GM12878 (cell line): Measurements from ENCODE around the gene IRF2. TPM values are rescaled to one million over a fixed set of nuclear protein-coding genes. Genes with fewer than 3 reads are reported as not detected.

ENCODE experiments used
- ATF7 ChIP-seq: fragments of 450-650 bp; IDR thresholded peaks from 2 replicates; pipeline ENCODE4 v1.6.1; 2016; ENCODE audit warnings: low read depth, mild to moderate bottlenecking
- CBX5 ChIP-seq: sonication (generic); IDR thresholded peaks from 2 replicates; pipeline ENCODE4 v1.6.1; 2016; ENCODE audit warnings: low read depth, moderate library complexity, mild to moderate bottlenecking, inconsistent platforms
- GABPA ChIP-seq: IDR thresholded peaks from 2 replicates; pipeline ENCODE4 v1.6.1; 2014; ENCODE audit warnings: antibody characterized with exemption, low read depth, mild to moderate bottlenecking, inconsistent platforms
- GATAD2B ChIP-seq: fragments of 450-650 bp; conservative IDR thresholded peaks from 2 replicates; pipeline ENCODE4 v1.6.1; 2017; ENCODE audit warnings: low read depth, mild to moderate bottlenecking, moderate library complexity
- IRF4 ChIP-seq: IDR thresholded peaks from 2 replicates; pipeline ENCODE4 v1.6.1; 2011; ENCODE audit warnings: low read depth, low read length
- JUNB ChIP-seq: IDR thresholded peaks from 2 replicates; pipeline ENCODE4 v1.6.1; 2016; ENCODE audit warnings: antibody characterized with exemption, mild to moderate bottlenecking
- NBN ChIP-seq: fragments of 450-650 bp; IDR thresholded peaks from 2 replicates; pipeline ENCODE4 v1.6.1; 2016
- NFIC ChIP-seq: IDR thresholded peaks from 2 replicates; pipeline ENCODE4 v1.6.1; 2012; ENCODE audit warnings: low read depth, mild to moderate bottlenecking, inconsistent platforms, low read length, moderate library complexity
- RAD21 ChIP-seq: IDR thresholded peaks from 2 replicates; pipeline ENCODE4 v1.6.1; 2011; ENCODE audit warnings: mild to moderate bottlenecking, low read depth, low read length, moderate library complexity; ENCODE audit not compliant: insufficient read depth
- RUNX3 ChIP-seq: IDR thresholded peaks from 2 replicates; pipeline ENCODE4 v1.6.1; 2012; ENCODE audit warnings: low read length, inconsistent platforms
- SIN3A ChIP-seq: IDR thresholded peaks from 2 replicates; pipeline ENCODE4 v1.6.1; 2012; ENCODE audit warnings: low read depth, low read length, improper control_type of control experiment
- polyA plus RNA-seq, 11 experiments: library from polyadenylated mRNA; depleted of rRNA in 4 of 11; unstranded in 6 of 11; stranded (reverse) in 5 of 11; fragments of >200 nt; fragmentation: Nextera tagmentation in 4 of 11; fragmentation: Illumina TruSeq in 1 of 11; extraction: Ambion mirVana in 4 of 11; extraction: Trizol in 1 of 11; gene quantifications; 1 replicate in 1 of 11; 2 replicates in 10 of 11; pipeline versions ENCODE4 v1.2.1 to v1.2.3, GENCODE V29; 2011 to 2016; ENCODE audit warnings: inconsistent platforms in 2 of 11, missing spikeins in 2 of 11, low read depth in 1 of 11
- total RNA-seq, 4 experiments: library from RNA; depleted of rRNA in 3 of 4; stranded (reverse); fragments of >200 nt in 3 of 4; fragmentation: Illumina TruSeq in 1 of 4; extraction: Trizol in 1 of 4; gene quantifications; 2 replicates each; pipeline versions ENCODE4 v1.2.1 to v1.2.3, GENCODE V29; 2013 to 2021
- TF ChIP-seq, protein P1 (sequence below): fragments of 450-650 bp; IDR thresholded peaks from 2 replicates; pipeline ENCODE4 v1.6.1; 2018; ENCODE audit warnings: mild to moderate bottlenecking, low read depth, moderate library complexity; ENCODE audit not compliant: partially characterized antibody
- TF ChIP-seq, protein P2 (sequence below): fragments of 450-650 bp; IDR thresholded peaks from 2 replicates; pipeline ENCODE4 v1.6.1; 2017; ENCODE audit warnings: mild to moderate bottlenecking, moderate library complexity
- TF ChIP-seq, protein P3 (sequence below): IDR thresholded peaks from 2 replicates; pipeline ENCODE4 v1.6.1; 2011; ENCODE audit warnings: mild to moderate bottlenecking, low read depth, low read length, moderate library complexity; ENCODE audit not compliant: insufficient replicate concordance

Gene IRF2
- total and polyA plus RNA-seq, 10 of the 15 experiments (the other 5 are each of a cell fraction or from before 2014, with no cell fraction given) = 45.1 to 99.3 (median 58.9) TPM

DNA sequence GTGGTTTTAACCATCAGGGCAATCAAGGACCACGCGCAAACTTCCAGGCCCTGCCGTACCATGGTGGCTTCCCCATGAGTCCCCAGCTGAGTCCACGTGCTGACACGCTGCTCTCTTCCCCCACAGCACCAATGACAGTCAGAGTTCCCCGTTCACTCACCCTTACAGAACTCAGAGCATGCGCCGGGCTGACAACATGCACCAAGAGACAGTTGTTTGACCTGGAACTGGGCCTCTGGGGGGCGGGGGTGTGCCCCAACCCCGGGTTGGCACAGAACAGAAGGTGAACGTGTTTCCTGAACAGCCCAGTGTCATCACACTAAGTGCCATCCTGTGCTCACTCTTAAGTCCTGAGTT, 29.4 kb downstream of the IRF2 start (continued):
- TF ChIP-seq NFIC (no peak), RUNX3 (no peak; the same call in 1 of the 2 replicates), JUNB (no peak), IRF4 (0 out of 2 replicates have a peak, but pooled peaks have one; percentile 15), SIN3A (no peak), GABPA (no peak), GATAD2B (no peak), CBX5 (no peak), ATF7 (no peak), NBN (no peak), RAD21 (0 out of 2 replicates have a peak, but pooled peaks have one; percentile 15)
- TF ChIP-seq, protein P1, sequence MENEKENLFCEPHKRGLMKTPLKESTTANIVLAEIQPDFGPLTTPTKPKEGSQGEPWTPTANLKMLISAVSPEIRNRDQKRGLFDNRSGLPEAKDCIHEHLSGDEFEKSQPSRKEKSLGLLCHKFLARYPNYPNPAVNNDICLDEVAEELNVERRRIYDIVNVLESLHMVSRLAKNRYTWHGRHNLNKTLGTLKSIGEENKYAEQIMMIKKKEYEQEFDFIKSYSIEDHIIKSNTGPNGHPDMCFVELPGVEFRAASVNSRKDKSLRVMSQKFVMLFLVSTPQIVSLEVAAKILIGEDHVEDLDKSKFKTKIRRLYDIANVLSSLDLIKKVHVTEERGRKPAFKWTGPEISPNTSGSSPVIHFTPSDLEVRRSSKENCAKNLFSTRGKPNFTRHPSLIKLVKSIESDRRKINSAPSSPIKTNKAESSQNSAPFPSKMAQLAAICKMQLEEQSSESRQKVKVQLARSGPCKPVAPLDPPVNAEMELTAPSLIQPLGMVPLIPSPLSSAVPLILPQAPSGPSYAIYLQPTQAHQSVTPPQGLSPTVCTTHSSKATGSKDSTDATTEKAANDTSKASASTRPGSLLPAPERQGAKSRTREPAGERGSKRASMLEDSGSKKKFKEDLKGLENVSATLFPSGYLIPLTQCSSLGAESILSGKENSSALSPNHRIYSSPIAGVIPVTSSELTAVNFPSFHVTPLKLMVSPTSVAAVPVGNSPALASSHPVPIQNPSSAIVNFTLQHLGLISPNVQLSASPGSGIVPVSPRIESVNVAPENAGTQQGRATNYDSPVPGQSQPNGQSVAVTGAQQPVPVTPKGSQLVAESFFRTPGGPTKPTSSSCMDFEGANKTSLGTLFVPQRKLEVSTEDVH = no peak
- TF ChIP-seq, protein P2, sequence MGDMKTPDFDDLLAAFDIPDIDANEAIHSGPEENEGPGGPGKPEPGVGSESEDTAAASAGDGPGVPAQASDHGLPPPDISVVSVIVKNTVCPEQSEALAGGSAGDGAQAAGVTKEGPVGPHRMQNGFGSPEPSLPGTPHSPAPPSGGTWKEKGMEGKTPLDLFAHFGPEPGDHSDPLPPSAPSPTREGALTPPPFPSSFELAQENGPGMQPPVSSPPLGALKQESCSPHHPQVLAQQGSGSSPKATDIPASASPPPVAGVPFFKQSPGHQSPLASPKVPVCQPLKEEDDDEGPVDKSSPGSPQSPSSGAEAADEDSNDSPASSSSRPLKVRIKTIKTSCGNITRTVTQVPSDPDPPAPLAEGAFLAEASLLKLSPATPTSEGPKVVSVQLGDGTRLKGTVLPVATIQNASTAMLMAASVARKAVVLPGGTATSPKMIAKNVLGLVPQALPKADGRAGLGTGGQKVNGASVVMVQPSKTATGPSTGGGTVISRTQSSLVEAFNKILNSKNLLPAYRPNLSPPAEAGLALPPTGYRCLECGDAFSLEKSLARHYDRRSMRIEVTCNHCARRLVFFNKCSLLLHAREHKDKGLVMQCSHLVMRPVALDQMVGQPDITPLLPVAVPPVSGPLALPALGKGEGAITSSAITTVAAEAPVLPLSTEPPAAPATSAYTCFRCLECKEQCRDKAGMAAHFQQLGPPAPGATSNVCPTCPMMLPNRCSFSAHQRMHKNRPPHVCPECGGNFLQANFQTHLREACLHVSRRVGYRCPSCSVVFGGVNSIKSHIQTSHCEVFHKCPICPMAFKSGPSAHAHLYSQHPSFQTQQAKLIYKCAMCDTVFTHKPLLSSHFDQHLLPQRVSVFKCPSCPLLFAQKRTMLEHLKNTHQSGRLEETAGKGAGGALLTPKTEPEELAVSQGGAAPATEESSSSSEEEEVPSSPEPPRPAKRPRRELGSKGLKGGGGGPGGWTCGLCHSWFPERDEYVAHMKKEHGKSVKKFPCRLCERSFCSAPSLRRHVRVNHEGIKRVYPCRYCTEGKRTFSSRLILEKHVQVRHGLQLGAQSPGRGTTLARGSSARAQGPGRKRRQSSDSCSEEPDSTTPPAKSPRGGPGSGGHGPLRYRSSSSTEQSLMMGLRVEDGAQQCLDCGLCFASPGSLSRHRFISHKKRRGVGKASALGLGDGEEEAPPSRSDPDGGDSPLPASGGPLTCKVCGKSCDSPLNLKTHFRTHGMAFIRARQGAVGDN = peak; percentile 97
- TF ChIP-seq, protein P3, sequence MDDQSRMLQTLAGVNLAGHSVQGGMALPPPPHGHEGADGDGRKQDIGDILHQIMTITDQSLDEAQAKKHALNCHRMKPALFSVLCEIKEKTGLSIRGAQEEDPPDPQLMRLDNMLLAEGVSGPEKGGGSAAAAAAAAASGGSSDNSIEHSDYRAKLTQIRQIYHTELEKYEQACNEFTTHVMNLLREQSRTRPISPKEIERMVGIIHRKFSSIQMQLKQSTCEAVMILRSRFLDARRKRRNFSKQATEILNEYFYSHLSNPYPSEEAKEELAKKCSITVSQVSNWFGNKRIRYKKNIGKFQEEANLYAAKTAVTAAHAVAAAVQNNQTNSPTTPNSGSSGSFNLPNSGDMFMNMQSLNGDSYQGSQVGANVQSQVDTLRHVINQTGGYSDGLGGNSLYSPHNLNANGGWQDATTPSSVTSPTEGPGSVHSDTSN = peak; percentile 49
